ENCODE results near the gene SCFD2.

Gene SCFD2

DNA sequence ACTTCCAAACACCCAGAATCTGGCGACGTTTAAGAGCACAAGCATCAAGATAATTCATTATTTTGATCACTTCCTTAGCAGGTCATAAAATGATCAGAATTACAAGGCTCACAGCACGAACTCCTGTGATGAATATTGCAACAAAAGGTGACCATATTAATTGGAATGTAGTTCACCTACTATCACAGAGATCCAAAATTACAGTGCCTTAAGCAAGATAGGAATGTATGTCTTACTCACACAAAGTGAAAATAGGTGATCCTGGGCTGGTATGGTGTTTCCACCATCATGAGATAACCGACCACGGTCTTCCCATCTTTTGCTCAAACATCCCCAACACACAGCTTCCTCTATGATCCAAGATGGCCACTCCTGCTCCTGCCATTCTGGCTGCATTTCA, 131.2 kb downstream of the SCFD2 start:
- Histone ChIP-seq H2AFZ (ENCODE audit: low read depth, low read length) (no peak overlapping the region), H3K9ac (ENCODE audit: low read depth, low read length) (no peak overlapping the region), H3K4me2 (ENCODE audit: insufficient read depth, low read length) (no peak overlapping the region), H3K27ac (ENCODE audit: low read length) (no peak overlapping the region), H3K36me3 (ENCODE audit: insufficient read depth, low read length) (no peaks in the 10 kb centered on the region), H3K27me3 (ENCODE audit: insufficient read depth, low read length, poor library complexity) (no peaks in the 10 kb centered on the region), H3K4me3 (ENCODE audit: low read depth in 1 of 2, low read length in 2 of 2) (no peak overlapping the region), H4K20me1 (ENCODE audit: insufficient read depth, low read length) (no peaks in the 10 kb centered on the region), H3K4me1 (ENCODE audit: insufficient read depth, low read length) (no peaks in the 10 kb centered on the region), H3K79me2 (ENCODE audit: insufficient read depth, low read length) (no peaks in the 10 kb centered on the region), H3K9me3 (ENCODE audit: insufficient read depth, low read length, severe bottlenecking) (no peaks in the 10 kb centered on the region)
- TF ChIP-seq EZH2 (IDR thresholded peaks at IDR 0.05; ENCODE audit: borderline replicate concordance, low read depth, low read length, severe bottlenecking), result no peak
- DNase-seq (no peak), ATAC-seq (ENCODE audit: insufficient read depth, low read depth) (no peak)

GRCh38 chr4:53234111-53234510, 131.8 kb downstream of the SCFD2 start:
- Histone ChIP-seq H2AFZ (ENCODE audit: low read depth, low read length) (no peak overlapping the region), H4K20me1 (ENCODE audit: insufficient read depth, low read length) (no peaks in the 10 kb centered on the region), H3K79me2 (ENCODE audit: insufficient read depth, low read length) (no peaks in the 10 kb centered on the region), H3K9me3 (ENCODE audit: insufficient read depth, low read length, severe bottlenecking) (no peaks in the 10 kb centered on the region), H3K4me2 (ENCODE audit: insufficient read depth, low read length) (no peak overlapping the region), H3K27ac (ENCODE audit: low read length) (no peak overlapping the region), H3K36me3 (ENCODE audit: insufficient read depth, low read length) (no peaks in the 10 kb centered on the region), H3K9ac (ENCODE audit: low read depth, low read length) (no peak overlapping the region), H3K4me3 (ENCODE audit: low read depth in 1 of 2, low read length in 2 of 2) (no peak overlapping the region), H3K4me1 (ENCODE audit: insufficient read depth, low read length) (no peaks in the 10 kb centered on the region), H3K27me3 (ENCODE audit: insufficient read depth, low read length, poor library complexity) (no peaks in the 10 kb centered on the region)
- TF ChIP-seq, protein P1, sequence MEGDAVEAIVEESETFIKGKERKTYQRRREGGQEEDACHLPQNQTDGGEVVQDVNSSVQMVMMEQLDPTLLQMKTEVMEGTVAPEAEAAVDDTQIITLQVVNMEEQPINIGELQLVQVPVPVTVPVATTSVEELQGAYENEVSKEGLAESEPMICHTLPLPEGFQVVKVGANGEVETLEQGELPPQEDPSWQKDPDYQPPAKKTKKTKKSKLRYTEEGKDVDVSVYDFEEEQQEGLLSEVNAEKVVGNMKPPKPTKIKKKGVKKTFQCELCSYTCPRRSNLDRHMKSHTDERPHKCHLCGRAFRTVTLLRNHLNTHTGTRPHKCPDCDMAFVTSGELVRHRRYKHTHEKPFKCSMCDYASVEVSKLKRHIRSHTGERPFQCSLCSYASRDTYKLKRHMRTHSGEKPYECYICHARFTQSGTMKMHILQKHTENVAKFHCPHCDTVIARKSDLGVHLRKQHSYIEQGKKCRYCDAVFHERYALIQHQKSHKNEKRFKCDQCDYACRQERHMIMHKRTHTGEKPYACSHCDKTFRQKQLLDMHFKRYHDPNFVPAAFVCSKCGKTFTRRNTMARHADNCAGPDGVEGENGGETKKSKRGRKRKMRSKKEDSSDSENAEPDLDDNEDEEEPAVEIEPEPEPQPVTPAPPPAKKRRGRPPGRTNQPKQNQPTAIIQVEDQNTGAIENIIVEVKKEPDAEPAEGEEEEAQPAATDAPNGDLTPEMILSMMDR (IDR thresholded peaks at IDR 0.05; ENCODE audit: borderline replicate concordance, extremely low read depth, low read length, poor library complexity, severe bottlenecking), result no peak
- DNase-seq (no peak), ATAC-seq (ENCODE audit: insufficient read depth, low read depth) (no peak)

GRCh38 chr4:53233114-53233795, 132.6 kb downstream of the SCFD2 start:
- no peak for DNase-seq
- Histone ChIP-seq H3K4me1 (ENCODE audit: insufficient read depth, low read length) (no peaks in the 10 kb centered on the region), H3K9ac (ENCODE audit: low read depth, low read length) (no peak overlapping the region), H3K36me3 (ENCODE audit: insufficient read depth, low read length) (no peaks in the 10 kb centered on the region), H3K4me3 (ENCODE audit: low read depth in 1 of 2, low read length in 2 of 2) (no peak overlapping the region), H3K4me2 (ENCODE audit: insufficient read depth, low read length) (no peak overlapping the region), H2AFZ (ENCODE audit: low read depth, low read length) (no peak overlapping the region), H3K79me2 (ENCODE audit: insufficient read depth, low read length) (no peaks in the 10 kb centered on the region), H3K27me3 (ENCODE audit: insufficient read depth, low read length, poor library complexity) (no peaks in the 10 kb centered on the region), H3K9me3 (ENCODE audit: insufficient read depth, low read length, severe bottlenecking) (no peaks in the 10 kb centered on the region), H4K20me1 (ENCODE audit: insufficient read depth, low read length) (no peaks in the 10 kb centered on the region), H3K27ac (ENCODE audit: low read length) (no peak overlapping the region)
- TF ChIP-seq, protein P1 (IDR thresholded peaks at IDR 0.05; ENCODE audit: borderline replicate concordance, extremely low read depth, low read length, poor library complexity, severe bottlenecking), result no peak
- no peak for TF ChIP-seq EZH2 (IDR thresholded peaks at IDR 0.05; ENCODE audit: borderline replicate concordance, low read depth, low read length, severe bottlenecking)
- ATAC-seq (ENCODE audit: insufficient read depth, low read depth), result no peak

GRCh38 chr4:53232371-53232770, 133.5 kb downstream of the SCFD2 start:
- Histone ChIP-seq H3K27me3 (ENCODE audit: insufficient read depth, low read length, poor library complexity) (no peaks in the 10 kb centered on the region), H3K4me3 (ENCODE audit: low read depth in 1 of 2, low read length in 2 of 2) (no peak overlapping the region), H2AFZ (ENCODE audit: low read depth, low read length) (no peak overlapping the region), H4K20me1 (ENCODE audit: insufficient read depth, low read length) (no peaks in the 10 kb centered on the region), H3K79me2 (ENCODE audit: insufficient read depth, low read length) (no peaks in the 10 kb centered on the region), H3K36me3 (ENCODE audit: insufficient read depth, low read length) (no peaks in the 10 kb centered on the region), H3K4me2 (ENCODE audit: insufficient read depth, low read length) (no peak overlapping the region), H3K27ac (ENCODE audit: low read length) (no peak overlapping the region), H3K9ac (ENCODE audit: low read depth, low read length) (no peak overlapping the region), H3K9me3 (ENCODE audit: insufficient read depth, low read length, severe bottlenecking) (no peaks in the 10 kb centered on the region), H3K4me1 (ENCODE audit: insufficient read depth, low read length) (no peaks in the 10 kb centered on the region)
- TF ChIP-seq, protein P1 (IDR thresholded peaks at IDR 0.05; ENCODE audit: borderline replicate concordance, extremely low read depth, low read length, poor library complexity, severe bottlenecking), result no peak
- TF ChIP-seq EZH2 (IDR thresholded peaks at IDR 0.05; ENCODE audit: borderline replicate concordance, low read depth, low read length, severe bottlenecking), result no peak
- DNase-seq (no peak), ATAC-seq (ENCODE audit: insufficient read depth, low read depth) (no peak)

All from DND-41 (cell line).